ENCODE measurements around the gene PDE4D. TPM values are rescaled to one million over a fixed set of nuclear protein-coding genes. Genes with fewer than 3 reads are reported as not detected.

PDE4D gene
- total RNA-seq, 2 experiments from 2014 or later = 164 to 175 TPM

- ChIA-PET POLR2A (no interaction called here), CTCF (no interaction called here)
- Mint-ChIP-seq H3K27me3 (no peaks in the 10 kb centered on the region), H3K4me1 (ENCODE audit: low read depth) (no peaks in the 10 kb centered on the region), H3K36me3 (ENCODE audit: low read depth) (no peaks in the 10 kb centered on the region), H3K4me3 (no peak overlapping the region), H3K27ac (no peak overlapping the region), H3K9me3 (no peaks in the 10 kb centered on the region)
- intact Hi-C loops (cut with DNase I, micrococcal nuclease) = no loop called here
- DNase-seq (peak in 1 of 14 experiments; percentile 10), ATAC-seq (ENCODE audit: poor library complexity) (no peak)
- Histone ChIP-seq H3K27me3 (ENCODE audit: control insufficient read depth in 1 of 2, insufficient read depth in 2 of 2, low read length in 2 of 2) (no peaks in the 10 kb centered on the region), H3K27ac (ENCODE audit: low read depth in 1 of 2, low read length in 2 of 2) (no peak overlapping the region), H3K4me3 (ENCODE audit: low read length) (no peak overlapping the region), H3K9me3 (ENCODE audit: control insufficient read depth in 1 of 2, insufficient read depth in 1 of 2, low read length in 2 of 2) (no peaks in the 10 kb centered on the region), H3K36me3 (ENCODE audit: insufficient read depth, low read length) (no peaks in the 10 kb centered on the region), H3K4me1 (ENCODE audit: insufficient read depth, low read length) (no peaks in the 10 kb centered on the region)
- TF ChIP-seq CTCF (IDR thresholded peaks at IDR 0.05) = no peak
These were observed 927.7 kb downstream of the PDE4D start for GRCh38 chr5:58965677-58966414.

GRCh38 chr5:58963821-58964220, 929.7 kb downstream of the PDE4D start:
- Histone ChIP-seq H3K27ac (ENCODE audit: low read depth in 1 of 2, low read length in 2 of 2) (no peak overlapping the region), H3K4me1 (ENCODE audit: insufficient read depth, low read length) (no peaks in the 10 kb centered on the region), H3K36me3 (ENCODE audit: insufficient read depth, low read length) (no peaks in the 10 kb centered on the region), H3K27me3 (ENCODE audit: control insufficient read depth in 1 of 2, insufficient read depth in 2 of 2, low read length in 2 of 2) (no peaks in the 10 kb centered on the region), H3K4me3 (ENCODE audit: low read length) (no peak overlapping the region), H3K9me3 (ENCODE audit: control insufficient read depth in 1 of 2, insufficient read depth in 1 of 2, low read length in 2 of 2) (peaks cover 0 to 1% of the 10 kb centered on the region in 2 experiments)
- ChIA-PET POLR2A (no interaction called here), CTCF (no interaction called here)
- no peak overlapping the region for H3K27ac Mint-ChIP-seq
- no peak for ATAC-seq (ENCODE audit: poor library complexity)
- H3K9me3 Mint-ChIP-seq = no peaks in the 10 kb centered on the region
- no peak for TF ChIP-seq CTCF (IDR thresholded peaks at IDR 0.05)
- no peaks in the 10 kb centered on the region for H3K4me1 Mint-ChIP-seq (ENCODE audit: low read depth)
- H3K4me3 Mint-ChIP-seq = no peak overlapping the region
- H3K36me3 Mint-ChIP-seq (ENCODE audit: low read depth) = no peaks in the 10 kb centered on the region
- intact Hi-C loops (cut with DNase I, micrococcal nuclease) = no loop called here
- DNase-seq = no peak
- H3K27me3 Mint-ChIP-seq = no peaks in the 10 kb centered on the region

GRCh38 chr5:58963361-58963760, 930.2 kb downstream of the PDE4D start:
- no peak overlapping the region for H3K27ac Mint-ChIP-seq
- CTCF ChIA-PET = no interaction called here

More at GRCh38 chr5:58963361-58963760, 930.2 kb downstream of the PDE4D start:
- H3K36me3 ChIP-seq (ENCODE audit: insufficient read depth, low read length) = no peaks in the 10 kb centered on the region
- Mint-ChIP-seq H3K4me3 (no peak overlapping the region), H3K27me3 (no peaks in the 10 kb centered on the region), H3K9me3 (no peaks in the 10 kb centered on the region), H3K36me3 (ENCODE audit: low read depth) (no peaks in the 10 kb centered on the region), H3K4me1 (ENCODE audit: low read depth) (no peaks in the 10 kb centered on the region)
- TF ChIP-seq CTCF (IDR thresholded peaks at IDR 0.05) = no peak
- no peaks in the 10 kb centered on the region for H3K4me1 ChIP-seq (ENCODE audit: insufficient read depth, low read length)
- no peak overlapping the region for H3K4me3 ChIP-seq (ENCODE audit: low read length)
- no peaks in the 10 kb centered on the region for H3K27me3 ChIP-seq (ENCODE audit: control insufficient read depth in 1 of 2, insufficient read depth in 2 of 2, low read length in 2 of 2)
- POLR2A ChIA-PET = no interaction called here
- H3K27ac ChIP-seq (ENCODE audit: low read depth in 1 of 2, low read length in 2 of 2) = no peak overlapping the region
- intact Hi-C loops (cut with DNase I, micrococcal nuclease) = no loop called here
- H3K9me3 ChIP-seq (ENCODE audit: control insufficient read depth in 1 of 2, insufficient read depth in 1 of 2, low read length in 2 of 2) = peaks cover 0 to 3% of the 10 kb centered on the region in 2 experiments
- DNase-seq = no peak
- ATAC-seq (ENCODE audit: poor library complexity) = no peak
